Prostate gland (tissue), 2 donors: ENCODE results near the gene TNXB.

Source experiments
- POLR2A ChIP-seq: fragments of 450-650 bp; IDR thresholded peaks from one replicate; pipeline ENCODE4 v1.6.1; 2016; ENCODE audit warnings: antibody characterized with exemption, mild to moderate bottlenecking
- TF ChIP-seq, protein P1 (sequence below), 4 experiments: fragments of 200-600 bp in 2 of 4; fragments of 450-650 bp in 2 of 4; sonication (generic) in 2 of 4; IDR thresholded peaks; 1 replicate in 3 of 4; 2 replicates in 1 of 4; pipeline ENCODE4 v1.5.1; 2016 to 2019; ENCODE audit warnings: antibody characterized with exemption in 4 of 4, mild to moderate bottlenecking in 2 of 4, moderate library complexity in 2 of 4

DNA sequence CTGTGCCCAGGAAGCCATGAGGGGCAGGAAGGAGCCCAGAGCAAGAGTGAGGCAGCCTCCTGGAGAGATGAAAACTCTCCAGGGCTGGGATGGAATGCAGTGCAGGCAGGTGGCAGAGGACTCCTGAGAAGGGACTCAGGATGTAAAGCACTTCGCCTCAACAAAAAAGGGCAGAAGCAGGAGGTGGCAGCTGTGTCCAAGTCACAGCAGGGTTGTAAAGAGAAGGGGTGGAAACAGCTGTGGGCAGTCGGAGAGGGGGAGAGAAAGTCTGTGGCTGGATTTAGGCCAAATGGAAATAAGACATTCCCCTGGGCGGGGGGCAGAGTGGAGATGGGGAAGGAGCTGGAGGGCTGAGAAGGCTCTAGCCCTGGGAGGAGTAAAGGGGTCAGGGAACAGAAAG lies 36.0 kb downstream of the TNXB start:
- TF ChIP-seq, protein P1, sequence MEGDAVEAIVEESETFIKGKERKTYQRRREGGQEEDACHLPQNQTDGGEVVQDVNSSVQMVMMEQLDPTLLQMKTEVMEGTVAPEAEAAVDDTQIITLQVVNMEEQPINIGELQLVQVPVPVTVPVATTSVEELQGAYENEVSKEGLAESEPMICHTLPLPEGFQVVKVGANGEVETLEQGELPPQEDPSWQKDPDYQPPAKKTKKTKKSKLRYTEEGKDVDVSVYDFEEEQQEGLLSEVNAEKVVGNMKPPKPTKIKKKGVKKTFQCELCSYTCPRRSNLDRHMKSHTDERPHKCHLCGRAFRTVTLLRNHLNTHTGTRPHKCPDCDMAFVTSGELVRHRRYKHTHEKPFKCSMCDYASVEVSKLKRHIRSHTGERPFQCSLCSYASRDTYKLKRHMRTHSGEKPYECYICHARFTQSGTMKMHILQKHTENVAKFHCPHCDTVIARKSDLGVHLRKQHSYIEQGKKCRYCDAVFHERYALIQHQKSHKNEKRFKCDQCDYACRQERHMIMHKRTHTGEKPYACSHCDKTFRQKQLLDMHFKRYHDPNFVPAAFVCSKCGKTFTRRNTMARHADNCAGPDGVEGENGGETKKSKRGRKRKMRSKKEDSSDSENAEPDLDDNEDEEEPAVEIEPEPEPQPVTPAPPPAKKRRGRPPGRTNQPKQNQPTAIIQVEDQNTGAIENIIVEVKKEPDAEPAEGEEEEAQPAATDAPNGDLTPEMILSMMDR (IDR thresholded peaks at IDR 0.05): no peak
- TF ChIP-seq POLR2A: no peak
